HG02981 (cell line): ENCODE results near the gene CLEC20A.
"Not testable (repeated sequence)": the region's sequence is repeated elsewhere in the genome, so short reads cannot be mapped to it uniquely, and the experiment has no call there.

Source experiments
- ATAC-seq: cut with Tn5 transposase; IDR thresholded peaks from one replicate; pipeline ENCODE4 v1.9.1; 2021; ENCODE audit warnings: mild to moderate bottlenecking, moderate library complexity; ENCODE audit not compliant: unreplicated experiment

The CLEC20A gene

DNA sequence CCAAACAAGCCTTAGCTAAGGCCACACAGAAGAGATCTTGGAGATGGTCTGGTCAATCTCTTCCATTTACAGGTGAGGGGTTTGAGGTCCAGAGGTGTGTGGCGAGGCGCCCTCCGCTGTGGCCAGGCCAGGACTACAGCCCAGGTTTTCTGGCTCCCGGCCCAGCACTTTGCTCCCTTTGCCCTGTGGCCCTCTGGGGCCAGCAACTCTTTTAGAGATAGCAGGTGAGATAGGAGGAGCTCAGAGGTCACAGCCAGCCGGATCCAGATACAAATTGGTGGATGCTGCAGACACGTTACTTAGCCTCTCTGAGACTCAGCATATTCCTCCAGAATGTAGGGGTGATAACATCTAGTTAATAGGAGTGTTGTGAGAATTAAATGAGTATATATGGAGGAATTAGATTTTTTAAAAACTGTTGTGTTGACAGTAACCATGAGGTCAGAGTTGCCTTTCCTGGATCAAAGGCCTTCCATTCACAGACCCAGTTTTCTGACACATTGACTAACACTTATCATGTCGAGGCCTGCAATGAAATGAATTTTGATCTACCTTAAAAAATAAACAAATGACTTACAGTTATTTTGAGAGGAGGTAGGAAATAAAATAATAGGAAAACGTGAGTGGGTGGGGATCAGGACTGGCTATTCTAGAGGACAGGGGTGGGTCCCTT is 32.7 kb upstream of the CLEC20A start:
- ATAC-seq: no peak

- ATAC-seq: no peak
Observed at GRCh38 chr1:178528953-178529335, 32.2 kb upstream of the CLEC20A start.

DNA sequence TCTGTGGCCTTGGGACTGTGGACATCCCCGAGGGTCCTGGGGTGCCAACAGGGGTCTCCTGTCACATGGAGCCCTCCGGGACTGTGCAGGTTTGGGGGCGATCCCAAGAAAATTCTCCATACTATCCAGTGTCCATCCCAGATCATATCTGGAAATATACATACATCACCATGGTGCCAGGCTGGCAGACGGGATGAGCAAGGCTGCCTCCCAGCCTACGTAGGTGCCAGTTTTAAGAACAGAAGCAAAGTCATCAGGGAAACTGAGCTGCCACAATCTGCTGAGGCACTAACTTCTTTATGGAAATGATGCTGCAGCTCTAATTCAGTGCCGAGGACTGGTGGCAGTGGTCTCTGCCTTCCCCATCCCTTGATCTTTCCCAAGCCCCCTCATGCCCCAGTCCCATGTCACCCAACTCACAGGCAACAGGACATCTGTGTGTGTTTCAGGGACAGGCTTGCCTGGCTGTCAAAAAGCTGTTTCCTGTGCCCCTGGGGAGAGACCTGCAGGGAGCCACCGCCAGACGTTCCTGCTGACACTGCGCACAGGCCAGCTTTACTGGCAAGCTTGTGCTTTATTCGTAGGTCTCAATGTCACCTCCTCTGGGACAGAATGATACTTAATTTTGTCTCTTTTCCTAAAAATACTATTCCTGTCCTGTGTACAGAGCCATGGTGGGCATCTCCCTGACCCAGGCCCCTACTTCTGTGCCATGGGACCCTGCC is 31.6 kb upstream of the CLEC20A start:
- ATAC-seq: no peak

- no peak for ATAC-seq
Observed at GRCh38 chr1:178527117-178527516, 30.4 kb upstream of the CLEC20A start.

GRCh38 chr1:178521241-178521640 is 24.5 kb upstream of the CLEC20A start:
- no peak for ATAC-seq

DNA sequence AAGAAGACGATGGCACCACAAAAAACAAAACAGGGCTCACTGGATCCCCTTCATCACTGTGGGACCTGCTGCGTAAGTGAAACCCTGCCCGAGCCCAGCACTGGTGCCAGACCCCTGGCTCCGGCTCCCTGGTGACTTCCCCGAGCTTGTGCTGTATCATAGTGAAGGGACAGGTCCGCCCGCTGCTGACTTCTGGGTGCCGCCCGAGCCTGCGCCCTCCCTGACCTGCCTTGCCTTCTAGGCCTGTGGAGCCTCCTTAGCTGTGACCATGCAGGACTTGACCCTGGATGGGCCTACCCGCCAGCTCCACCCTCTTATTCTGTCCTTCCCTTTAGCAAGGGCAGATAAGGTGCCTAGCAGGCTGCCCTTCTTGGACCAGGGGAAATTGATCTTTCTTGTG is 24.0 kb upstream of the CLEC20A start:
- no peak for ATAC-seq

GRCh38 chr1:178518894-178519293 is 22.1 kb upstream of the CLEC20A start:
- no peak for ATAC-seq

DNA sequence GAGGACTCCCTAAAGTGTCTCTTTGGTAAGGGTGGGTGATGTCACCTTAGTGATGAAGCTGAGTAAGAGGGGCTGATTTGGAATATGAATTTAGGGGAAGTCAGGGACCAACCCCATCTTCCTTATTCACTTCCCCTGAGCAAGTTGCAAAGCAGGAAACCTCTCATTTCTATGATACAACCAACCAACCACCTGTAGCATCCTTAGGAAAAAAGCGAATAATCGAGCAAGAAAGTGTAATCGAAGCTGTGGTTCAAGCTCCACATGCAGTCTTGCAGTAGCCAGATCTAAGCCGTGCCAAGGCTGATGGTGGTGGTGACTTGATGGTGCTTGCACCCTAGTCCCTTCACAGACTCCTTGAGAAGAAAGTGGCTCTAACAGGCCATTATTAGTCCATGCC is 19.3 kb upstream of the CLEC20A start:
- no peak for ATAC-seq

DNA sequence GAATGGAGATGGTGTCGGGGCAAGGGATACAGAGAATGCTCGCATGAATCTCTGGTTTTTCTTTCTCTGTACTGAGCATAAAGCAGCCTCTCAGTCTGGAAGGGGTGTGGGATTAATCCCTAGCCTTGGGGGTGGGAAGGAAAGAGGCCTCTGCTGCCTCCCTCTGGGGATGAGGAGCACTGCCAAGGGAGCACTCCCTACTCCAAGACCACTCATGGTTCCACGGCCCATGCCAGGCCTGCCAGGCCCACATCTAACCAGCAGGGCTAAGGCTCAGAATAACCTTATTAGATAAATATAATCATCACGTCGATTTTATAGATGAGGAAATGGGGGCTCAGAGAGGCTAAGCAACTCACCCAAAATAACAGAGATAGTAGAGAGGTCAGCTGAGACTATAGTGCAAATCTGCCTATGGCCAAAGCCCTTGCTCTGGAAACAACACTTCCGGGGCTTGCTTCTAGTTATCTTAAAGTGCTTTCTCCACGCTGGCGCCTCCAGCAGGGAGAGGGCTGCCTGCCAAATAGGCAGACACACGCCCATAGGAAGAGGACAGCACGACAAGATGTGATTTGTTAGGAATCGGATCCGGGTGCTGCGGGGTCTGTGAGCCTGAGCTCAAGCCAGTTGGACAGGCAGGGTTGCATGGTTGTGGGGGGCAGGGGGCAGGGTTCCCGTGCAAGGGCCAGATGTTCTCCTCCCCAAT is 16.7 kb upstream of the CLEC20A start:
- ATAC-seq: no peak

GRCh38 chr1:178512566-178513277 is 16.0 kb upstream of the CLEC20A start, which contains the start of gene TEX35:
Gene TEX35, plus strand, starts transcription at chr1:178513109. Its CDS starts 80 bp downstream, at chr1:178513189.
- no peak for ATAC-seq

GRCh38 chr1:178510155-178510554 is 13.4 kb upstream of the CLEC20A start:
- ATAC-seq: no peak

GRCh38 chr1:178509414-178510007 is 12.7 kb upstream of the CLEC20A start:
- ATAC-seq: no peak

DNA sequence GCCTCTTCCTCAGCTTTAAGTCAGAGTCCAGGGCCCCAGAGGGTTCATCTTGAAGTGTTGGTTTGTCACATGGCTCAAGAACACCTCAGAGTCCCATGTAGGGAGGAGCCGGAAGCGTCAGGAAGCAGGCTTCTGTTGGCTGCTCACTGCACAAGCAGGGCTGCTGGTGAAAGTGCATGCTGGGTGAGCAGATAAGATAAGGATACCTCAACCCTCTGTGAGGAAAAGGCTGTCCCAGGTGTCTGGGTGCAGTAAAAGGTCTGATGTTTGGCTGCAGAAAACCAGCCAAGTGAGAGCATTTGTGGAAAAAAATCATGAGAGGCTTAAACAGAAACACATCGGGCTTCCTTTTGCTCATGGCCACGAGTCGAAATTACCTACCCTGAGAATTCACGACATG is 9.9 kb upstream of the CLEC20A start:
- no peak for ATAC-seq

- ATAC-seq: no peak
Observed at GRCh38 chr1:178506177-178506576, 9.4 kb upstream of the CLEC20A start.

DNA sequence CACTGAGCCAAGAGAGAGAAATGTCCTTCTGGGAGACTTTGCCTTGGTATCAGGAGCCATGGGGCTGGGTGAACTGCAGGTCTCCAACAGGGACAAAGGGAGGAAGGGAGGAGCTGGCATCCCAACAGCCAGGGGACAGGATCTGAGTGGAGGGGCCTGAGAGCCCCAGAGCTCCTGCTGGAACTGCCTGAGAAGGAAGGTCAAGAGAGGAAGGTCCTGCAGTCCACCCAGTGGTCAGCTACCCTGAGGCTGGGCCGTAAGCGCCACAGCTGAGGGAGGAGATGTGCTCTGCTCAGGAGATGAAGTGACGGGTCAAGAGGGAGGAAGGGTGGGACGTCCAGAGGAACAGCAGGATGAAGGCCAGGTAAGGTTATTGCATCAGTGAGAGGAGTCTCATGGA is 7.5 kb upstream of the CLEC20A start:
- ATAC-seq: no peak

DNA sequence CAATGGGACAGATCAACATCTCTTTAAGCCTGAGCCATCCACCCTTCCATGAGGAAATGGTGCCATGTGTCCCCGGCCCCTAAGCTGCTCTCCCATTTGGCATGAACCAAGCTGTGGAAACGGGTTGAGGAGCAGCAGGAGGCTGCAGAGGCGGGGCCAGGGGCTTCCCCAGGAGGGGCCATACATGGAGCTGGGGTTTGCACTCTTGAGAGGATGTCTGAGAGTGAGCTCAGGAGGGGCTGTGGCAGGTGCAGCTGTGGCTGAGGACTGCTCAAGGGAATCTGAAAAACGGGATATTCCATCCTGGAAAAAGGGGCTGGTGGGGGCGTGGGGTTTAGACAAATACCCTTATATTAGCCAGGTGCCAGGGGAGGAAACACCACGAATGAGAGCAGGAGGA is 7.1 kb upstream of the CLEC20A start:
- no peak for ATAC-seq

DNA sequence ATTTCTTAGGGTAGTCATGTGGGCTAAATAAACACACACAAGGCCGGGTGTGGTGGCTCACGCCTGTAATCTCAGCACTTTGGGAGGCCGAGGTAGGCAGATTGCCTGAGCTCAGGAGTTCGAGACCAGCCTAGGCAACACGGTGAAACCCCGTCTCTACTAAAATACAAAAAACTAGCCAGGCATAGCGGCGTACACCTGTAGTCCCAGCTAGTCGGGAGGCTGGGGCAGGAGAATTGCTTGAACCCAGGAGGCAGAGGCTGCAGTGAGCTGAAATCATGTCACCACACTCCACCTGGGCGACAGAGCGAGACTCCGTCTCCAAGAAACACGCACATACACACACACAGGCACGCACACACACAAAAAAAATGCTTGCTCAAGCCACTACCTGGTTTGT is 6.6 kb upstream of the CLEC20A start:
- not testable (repeated sequence) for ATAC-seq

- no peak for ATAC-seq
Observed at GRCh38 chr1:178502856-178503255, 6.1 kb upstream of the CLEC20A start.

GRCh38 chr1:178502330-178502714 is 5.6 kb upstream of the CLEC20A start:
- no peak for ATAC-seq

DNA sequence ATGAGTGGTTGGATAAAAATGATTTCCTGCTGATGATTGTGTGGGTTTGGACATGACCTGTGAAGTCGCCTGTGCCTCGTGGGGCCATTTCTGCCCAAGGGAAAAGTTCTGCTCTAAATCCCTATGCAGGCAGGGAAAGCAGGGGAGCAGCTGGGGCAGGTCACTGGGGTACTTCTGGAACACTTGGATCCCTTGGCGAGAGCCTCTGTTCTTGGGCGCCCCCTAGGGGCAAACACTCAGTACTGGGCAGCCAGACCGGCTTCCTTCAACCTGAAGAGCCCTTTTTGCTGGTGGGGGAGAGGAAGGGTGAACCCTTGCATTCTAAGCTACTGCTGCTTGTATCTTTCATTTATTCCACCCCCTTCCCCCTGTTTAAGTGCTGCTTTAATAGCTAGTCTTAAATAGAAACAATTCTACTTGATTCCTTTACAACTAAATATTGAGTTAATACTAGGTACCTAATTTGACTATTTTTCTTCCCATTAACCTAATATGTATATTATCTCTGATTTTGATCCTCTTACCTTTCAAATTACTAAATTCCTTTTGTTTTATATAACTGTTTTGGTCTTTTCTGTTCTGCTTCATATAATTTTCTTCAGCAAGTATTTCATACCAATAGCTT is 5.1 kb upstream of the CLEC20A start:
- ATAC-seq: peak; percentile 85
